SK-N-SH treated with all-trans-retinoic acid at 6 μM for 48 hours (cell line): ENCODE results near the gene GPR160.

Source experiments
- ATAC-seq: fragments of 200-7000 bp; cut with Tn5 transposase; 3 replicates; pipeline ENCODE4 v1.9.1; 2020; ENCODE audit warnings: mild to moderate bottlenecking, moderate library complexity
- ARNTL ChIP-seq: fragments of 450-650 bp; formaldehyde crosslinking; IDR thresholded peaks from 2 replicates; pipeline ENCODE4 v1.5.0; 2020; ENCODE audit warnings: low read depth, mild to moderate bottlenecking, moderate library complexity, borderline replicate concordance
- BACH2 ChIP-seq: fragments of 250-450 bp; sonication (Bioruptor Pico); IDR thresholded peaks from 2 replicates; pipeline ENCODE4 v1.9.0; 2021; ENCODE audit warnings: mild to moderate bottlenecking, borderline replicate concordance
- GLIS3 ChIP-seq: fragments of 250-450 bp; sonication (Bioruptor Pico); IDR thresholded peaks from 2 replicates; pipeline ENCODE4 v1.5.0; 2020; ENCODE audit warnings: mild to moderate bottlenecking, moderate library complexity
- ISL1 ChIP-seq: fragments of 250-450 bp; sonication (Bioruptor Pico); IDR thresholded peaks from 2 replicates; pipeline ENCODE4 v2.1.2; 2022; ENCODE audit warnings: mild to moderate bottlenecking, moderate library complexity
- OSR1 ChIP-seq: fragments of 250-450 bp; sonication (Bioruptor Pico); IDR thresholded peaks from 2 replicates; pipeline ENCODE4 v1.8.0; 2022; ENCODE audit warnings: moderate library complexity, mild to moderate bottlenecking, inconsistent platforms
- RARB ChIP-seq: fragments of 250-450 bp; sonication (Bioruptor Pico); IDR thresholded peaks from 2 replicates; pipeline ENCODE4 v1.8.0; 2021; ENCODE audit warnings: mild to moderate bottlenecking, moderate library complexity
- SNAI2 ChIP-seq: fragments of 250-450 bp; sonication (Bioruptor Pico); IDR thresholded peaks from 2 replicates; pipeline ENCODE4 v1.5.0; 2020; ENCODE audit warnings: mild to moderate bottlenecking, moderate library complexity
- TCF4 ChIP-seq: fragments of 250-450 bp; sonication (Bioruptor Pico); IDR thresholded peaks from 2 replicates; pipeline ENCODE4 v1.8.0; 2021; ENCODE audit warnings: mild to moderate bottlenecking, moderate library complexity, borderline replicate concordance
- ZC3H10 ChIP-seq: fragments of 250-450 bp; sonication (Bioruptor Pico); IDR thresholded peaks from 2 replicates; pipeline ENCODE4 v1.5.1; 2021; ENCODE audit warnings: mild to moderate bottlenecking, moderate library complexity
- ZFP3 ChIP-seq: fragments of 250-450 bp; sonication (Bioruptor Pico); IDR thresholded peaks from 2 replicates; pipeline ENCODE4 v1.5.0; 2020; ENCODE audit warnings: mild to moderate bottlenecking, moderate library complexity
- ZFP30 ChIP-seq: fragments of 450-650 bp; formaldehyde crosslinking; IDR thresholded peaks from 2 replicates; pipeline ENCODE4 v1.5.0; 2022; ENCODE audit warnings: mild to moderate bottlenecking, moderate library complexity
- ZNF70 ChIP-seq: fragments of 450-650 bp; formaldehyde crosslinking; IDR thresholded peaks from 2 replicates; pipeline ENCODE4 v1.5.0; 2020; ENCODE audit warnings: mild to moderate bottlenecking, moderate library complexity
- ZNF8 ChIP-seq: fragments of 450-650 bp; formaldehyde crosslinking; IDR thresholded peaks from 2 replicates; pipeline ENCODE4 v1.5.0; 2020; ENCODE audit warnings: mild to moderate bottlenecking, moderate library complexity
- TF ChIP-seq, protein P1 (sequence below): fragments of 250-450 bp; sonication (Bioruptor Pico); IDR thresholded peaks from 2 replicates; pipeline ENCODE4 v1.5.1; 2020; ENCODE audit warnings: low read depth, mild to moderate bottlenecking, moderate library complexity
- TF ChIP-seq, protein P2 (sequence below): fragments of 250-450 bp; sonication (Bioruptor Pico); IDR thresholded peaks from 2 replicates; pipeline ENCODE4 v1.8.0; 2020; ENCODE audit warnings: mild to moderate bottlenecking, moderate library complexity, borderline replicate concordance
- TF ChIP-seq, protein P3 (sequence below): fragments of 250-450 bp; sonication (Bioruptor Pico); IDR thresholded peaks from 2 replicates; pipeline ENCODE4 v1.8.0; 2021; ENCODE audit warnings: low read depth, mild to moderate bottlenecking, moderate library complexity, borderline replicate concordance
- TF ChIP-seq, protein P4 (sequence below): fragments of 250-450 bp; sonication (Bioruptor Pico); IDR thresholded peaks from 2 replicates; pipeline ENCODE4 v1.5.0; 2020; ENCODE audit warnings: mild to moderate bottlenecking, moderate library complexity
- TF ChIP-seq, protein P5 (sequence below): fragments of 250-450 bp; sonication (Bioruptor Pico); IDR thresholded peaks from 2 replicates; pipeline ENCODE4 v1.5.1; 2021; ENCODE audit warnings: mild to moderate bottlenecking, moderate library complexity

Gene GPR160

DNA sequence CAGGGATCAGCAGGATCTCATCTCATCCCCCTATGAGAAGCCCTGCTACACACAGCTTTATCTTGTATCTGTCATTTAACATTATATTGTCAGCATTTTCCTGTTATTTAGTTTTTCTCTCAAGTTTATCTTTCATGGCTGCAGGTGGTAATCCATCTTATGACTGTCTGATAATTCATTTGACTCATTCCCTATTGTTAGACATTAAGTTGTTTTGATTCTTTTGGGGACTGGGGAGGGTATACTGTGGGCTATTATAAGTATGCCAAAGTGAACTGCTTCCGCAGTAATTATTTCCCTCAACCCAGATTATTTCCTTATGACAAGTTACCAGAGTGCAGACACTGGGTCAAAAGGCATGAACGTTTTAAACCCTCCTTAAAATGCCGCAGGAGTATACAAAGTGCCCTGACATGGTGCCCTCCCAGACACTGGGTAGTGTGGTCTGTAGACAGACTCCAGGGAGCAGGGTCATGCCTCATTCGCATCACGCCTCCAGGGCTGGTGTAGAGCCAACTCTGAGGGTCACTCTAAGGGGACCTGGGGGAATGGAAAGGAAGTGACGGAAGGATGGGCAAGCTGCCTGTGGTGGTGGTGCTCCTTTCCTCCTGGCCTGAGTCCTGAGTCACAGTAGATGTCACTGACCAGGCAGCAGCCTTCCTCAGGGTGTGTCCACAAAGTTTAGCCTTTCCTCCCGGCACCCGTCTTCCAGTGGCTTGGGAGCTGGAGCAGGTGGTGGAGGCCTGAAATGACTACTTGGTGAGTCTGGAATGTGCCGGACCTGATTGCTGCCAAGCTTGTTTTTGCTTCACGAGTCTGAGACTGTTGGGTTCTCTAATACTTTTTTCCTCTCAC is 11.6 kb downstream of the GPR160 start (continued):
- TF ChIP-seq, protein P1, sequence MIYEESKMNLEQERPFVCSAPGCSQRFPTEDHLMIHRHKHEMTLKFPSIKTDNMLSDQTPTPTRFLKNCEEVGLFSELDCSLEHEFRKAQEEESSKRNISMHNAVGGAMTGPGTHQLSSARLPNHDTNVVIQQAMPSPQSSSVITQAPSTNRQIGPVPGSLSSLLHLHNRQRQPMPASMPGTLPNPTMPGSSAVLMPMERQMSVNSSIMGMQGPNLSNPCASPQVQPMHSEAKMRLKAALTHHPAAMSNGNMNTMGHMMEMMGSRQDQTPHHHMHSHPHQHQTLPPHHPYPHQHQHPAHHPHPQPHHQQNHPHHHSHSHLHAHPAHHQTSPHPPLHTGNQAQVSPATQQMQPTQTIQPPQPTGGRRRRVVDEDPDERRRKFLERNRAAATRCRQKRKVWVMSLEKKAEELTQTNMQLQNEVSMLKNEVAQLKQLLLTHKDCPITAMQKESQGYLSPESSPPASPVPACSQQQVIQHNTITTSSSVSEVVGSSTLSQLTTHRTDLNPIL, result no peak
- TF ChIP-seq SNAI2 (CRISPR knock-in tag), result no peak

DNA sequence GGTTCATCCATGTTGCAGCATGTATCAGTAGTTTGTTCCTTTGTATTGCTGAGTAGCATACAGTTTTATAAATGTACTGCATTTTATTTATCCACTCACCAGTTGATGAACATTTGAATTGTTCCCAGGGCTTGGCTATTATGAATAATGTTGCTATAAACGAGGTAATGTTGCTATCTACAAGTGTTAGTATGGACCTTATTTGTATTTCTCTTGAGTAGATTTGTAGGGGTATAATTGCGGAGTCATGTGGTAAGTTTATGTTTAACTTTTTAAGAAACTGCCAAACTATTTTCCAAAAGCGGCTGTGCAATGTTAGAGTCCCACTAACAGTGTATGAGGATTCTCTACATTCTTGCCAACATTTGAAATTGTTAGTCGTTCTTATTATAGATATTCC is 13.0 kb downstream of the GPR160 start:
- TF ChIP-seq, protein P2, sequence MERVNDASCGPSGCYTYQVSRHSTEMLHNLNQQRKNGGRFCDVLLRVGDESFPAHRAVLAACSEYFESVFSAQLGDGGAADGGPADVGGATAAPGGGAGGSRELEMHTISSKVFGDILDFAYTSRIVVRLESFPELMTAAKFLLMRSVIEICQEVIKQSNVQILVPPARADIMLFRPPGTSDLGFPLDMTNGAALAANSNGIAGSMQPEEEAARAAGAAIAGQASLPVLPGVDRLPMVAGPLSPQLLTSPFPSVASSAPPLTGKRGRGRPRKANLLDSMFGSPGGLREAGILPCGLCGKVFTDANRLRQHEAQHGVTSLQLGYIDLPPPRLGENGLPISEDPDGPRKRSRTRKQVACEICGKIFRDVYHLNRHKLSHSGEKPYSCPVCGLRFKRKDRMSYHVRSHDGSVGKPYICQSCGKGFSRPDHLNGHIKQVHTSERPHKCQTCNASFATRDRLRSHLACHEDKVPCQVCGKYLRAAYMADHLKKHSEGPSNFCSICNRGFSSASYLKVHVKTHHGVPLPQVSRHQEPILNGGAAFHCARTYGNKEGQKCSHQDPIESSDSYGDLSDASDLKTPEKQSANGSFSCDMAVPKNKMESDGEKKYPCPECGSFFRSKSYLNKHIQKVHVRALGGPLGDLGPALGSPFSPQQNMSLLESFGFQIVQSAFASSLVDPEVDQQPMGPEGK (CRISPR knock-in tag), result no peak
- TF ChIP-seq ISL1 (CRISPR knock-in tag) (no peak), RARB (no peak), ARNTL (CRISPR knock-in tag) (no peak), ZNF8 (no peak)
- TF ChIP-seq, protein P3, sequence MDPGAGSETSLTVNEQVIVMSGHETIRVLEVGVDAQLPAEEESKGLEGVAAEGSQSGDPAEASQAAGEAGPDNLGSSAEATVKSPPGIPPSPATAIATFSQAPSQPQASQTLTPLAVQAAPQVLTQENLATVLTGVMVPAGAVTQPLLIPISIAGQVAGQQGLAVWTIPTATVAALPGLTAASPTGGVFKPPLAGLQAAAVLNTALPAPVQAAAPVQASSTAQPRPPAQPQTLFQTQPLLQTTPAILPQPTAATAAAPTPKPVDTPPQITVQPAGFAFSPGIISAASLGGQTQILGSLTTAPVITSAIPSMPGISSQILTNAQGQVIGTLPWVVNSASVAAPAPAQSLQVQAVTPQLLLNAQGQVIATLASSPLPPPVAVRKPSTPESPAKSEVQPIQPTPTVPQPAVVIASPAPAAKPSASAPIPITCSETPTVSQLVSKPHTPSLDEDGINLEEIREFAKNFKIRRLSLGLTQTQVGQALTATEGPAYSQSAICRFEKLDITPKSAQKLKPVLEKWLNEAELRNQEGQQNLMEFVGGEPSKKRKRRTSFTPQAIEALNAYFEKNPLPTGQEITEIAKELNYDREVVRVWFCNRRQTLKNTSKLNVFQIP (CRISPR knock-in tag), result no peak
- ATAC-seq, result no peak

DNA sequence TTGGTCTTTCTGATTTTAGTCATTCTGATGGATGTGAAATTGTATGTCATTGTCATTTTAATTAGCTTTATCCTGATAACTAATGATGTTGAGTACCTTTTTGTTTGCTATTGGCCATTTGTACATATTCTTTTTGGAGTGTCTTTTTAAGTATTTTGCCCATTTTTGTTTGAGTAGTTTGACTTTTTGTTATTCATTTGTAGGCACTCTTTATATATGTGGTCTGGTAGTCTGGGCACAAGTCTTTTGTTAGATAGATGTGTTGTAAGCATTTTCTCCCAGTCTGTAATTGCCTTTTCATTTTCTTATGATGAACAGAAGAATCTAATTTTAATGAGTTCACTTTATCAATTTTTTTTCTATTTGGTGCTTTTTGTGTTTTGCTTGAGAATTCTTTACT is 14.6 kb downstream of the GPR160 start:
- no peak for ATAC-seq
- TF ChIP-seq, protein P2 (CRISPR knock-in tag), result no peak
- TF ChIP-seq GLIS3 (CRISPR knock-in tag), result no peak
- TF ChIP-seq, protein P3 (CRISPR knock-in tag), result no peak
- no peak for TF ChIP-seq BACH2 (CRISPR knock-in tag)
- TF ChIP-seq OSR1 (CRISPR knock-in tag), result no peak
- TF ChIP-seq, protein P4, sequence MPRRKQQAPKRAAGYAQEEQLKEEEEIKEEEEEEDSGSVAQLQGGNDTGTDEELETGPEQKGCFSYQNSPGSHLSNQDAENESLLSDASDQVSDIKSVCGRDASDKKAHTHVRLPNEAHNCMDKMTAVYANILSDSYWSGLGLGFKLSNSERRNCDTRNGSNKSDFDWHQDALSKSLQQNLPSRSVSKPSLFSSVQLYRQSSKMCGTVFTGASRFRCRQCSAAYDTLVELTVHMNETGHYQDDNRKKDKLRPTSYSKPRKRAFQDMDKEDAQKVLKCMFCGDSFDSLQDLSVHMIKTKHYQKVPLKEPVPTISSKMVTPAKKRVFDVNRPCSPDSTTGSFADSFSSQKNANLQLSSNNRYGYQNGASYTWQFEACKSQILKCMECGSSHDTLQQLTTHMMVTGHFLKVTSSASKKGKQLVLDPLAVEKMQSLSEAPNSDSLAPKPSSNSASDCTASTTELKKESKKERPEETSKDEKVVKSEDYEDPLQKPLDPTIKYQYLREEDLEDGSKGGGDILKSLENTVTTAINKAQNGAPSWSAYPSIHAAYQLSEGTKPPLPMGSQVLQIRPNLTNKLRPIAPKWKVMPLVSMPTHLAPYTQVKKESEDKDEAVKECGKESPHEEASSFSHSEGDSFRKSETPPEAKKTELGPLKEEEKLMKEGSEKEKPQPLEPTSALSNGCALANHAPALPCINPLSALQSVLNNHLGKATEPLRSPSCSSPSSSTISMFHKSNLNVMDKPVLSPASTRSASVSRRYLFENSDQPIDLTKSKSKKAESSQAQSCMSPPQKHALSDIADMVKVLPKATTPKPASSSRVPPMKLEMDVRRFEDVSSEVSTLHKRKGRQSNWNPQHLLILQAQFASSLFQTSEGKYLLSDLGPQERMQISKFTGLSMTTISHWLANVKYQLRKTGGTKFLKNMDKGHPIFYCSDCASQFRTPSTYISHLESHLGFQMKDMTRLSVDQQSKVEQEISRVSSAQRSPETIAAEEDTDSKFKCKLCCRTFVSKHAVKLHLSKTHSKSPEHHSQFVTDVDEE (CRISPR knock-in tag), result no peak
- no peak for TF ChIP-seq ZFP3 (CRISPR knock-in tag)
- TF ChIP-seq TCF4 (CRISPR knock-in tag), result no peak
- TF ChIP-seq ZFP30 (CRISPR knock-in tag), result no peak
- TF ChIP-seq ZC3H10, result no peak
- TF ChIP-seq SNAI2 (CRISPR knock-in tag), result no peak
- no peak for TF ChIP-seq ZNF70
- TF ChIP-seq, protein P5, sequence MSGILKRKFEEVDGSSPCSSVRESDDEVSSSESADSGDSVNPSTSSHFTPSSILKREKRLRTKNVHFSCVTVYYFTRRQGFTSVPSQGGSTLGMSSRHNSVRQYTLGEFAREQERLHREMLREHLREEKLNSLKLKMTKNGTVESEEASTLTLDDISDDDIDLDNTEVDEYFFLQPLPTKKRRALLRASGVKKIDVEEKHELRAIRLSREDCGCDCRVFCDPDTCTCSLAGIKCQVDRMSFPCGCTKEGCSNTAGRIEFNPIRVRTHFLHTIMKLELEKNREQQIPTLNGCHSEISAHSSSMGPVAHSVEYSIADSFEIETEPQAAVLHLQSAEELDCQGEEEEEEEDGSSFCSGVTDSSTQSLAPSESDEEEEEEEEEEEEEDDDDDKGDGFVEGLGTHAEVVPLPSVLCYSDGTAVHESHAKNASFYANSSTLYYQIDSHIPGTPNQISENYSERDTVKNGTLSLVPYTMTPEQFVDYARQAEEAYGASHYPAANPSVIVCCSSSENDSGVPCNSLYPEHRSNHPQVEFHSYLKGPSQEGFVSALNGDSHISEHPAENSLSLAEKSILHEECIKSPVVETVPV (CRISPR knock-in tag), result no peak
- no peak for TF ChIP-seq RARB
